RPMI7951 (cell line): ENCODE results near the gene SAP130. TPM values are rescaled to one million over a fixed set of nuclear protein-coding genes. Genes with fewer than 3 reads are reported as not detected.

Experiments used
- DNase-seq: peaks from one replicate; pipeline ENCODE4 v3.0.0-alpha.2; 2012; ENCODE audit warnings: low read depth
- total RNA-seq: library from RNA; depleted of rRNA; stranded (reverse); fragments of >200 nt; shearing (Covaris generic); gene quantifications from 2 replicates; pipeline ENCODE4 v1.2.3, GENCODE V29; 2014

Gene SAP130
- total RNA-seq, 1 experiment from 2014 or later: 19.1 TPM

DNA sequence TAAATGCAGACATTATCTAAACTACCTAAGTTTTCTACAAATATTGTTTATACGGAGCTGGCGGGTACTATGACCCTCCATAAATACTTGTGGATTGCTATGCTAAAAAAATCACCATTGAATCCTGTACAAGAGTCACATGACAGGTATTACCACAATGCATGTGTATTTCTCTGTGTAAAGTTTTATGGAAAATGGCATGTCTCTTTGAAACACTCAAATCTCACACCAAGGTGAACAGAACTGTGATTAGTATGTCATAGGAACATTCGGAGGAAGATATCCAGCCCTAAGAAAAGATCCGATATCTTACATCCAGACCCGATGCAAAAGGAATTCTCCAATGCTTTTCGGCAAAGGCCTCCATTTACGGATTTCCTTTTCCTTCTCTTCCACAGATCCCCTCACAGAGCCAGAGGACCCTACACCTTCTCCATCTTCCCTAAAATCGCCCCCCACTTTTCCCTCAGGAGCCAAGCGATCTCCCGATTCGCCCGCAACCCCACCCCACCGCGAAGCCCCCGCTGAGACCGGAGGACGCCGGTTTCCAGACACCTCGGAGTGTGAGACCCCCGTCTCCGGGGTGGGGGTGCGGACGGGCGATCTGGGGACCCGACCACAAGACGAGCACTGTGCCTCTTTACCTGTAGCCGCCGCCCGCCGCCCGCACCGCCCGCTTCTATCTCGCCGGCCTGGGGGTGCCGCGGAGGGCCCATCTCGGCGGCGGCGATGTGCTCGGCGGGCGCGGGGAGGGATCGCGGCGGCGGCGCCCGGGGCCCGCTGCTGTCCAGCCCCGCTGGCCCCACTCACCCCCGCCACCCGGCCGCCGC, 1.2 kb downstream of the SAP130 start:
- no peak for DNase-seq

DNA sequence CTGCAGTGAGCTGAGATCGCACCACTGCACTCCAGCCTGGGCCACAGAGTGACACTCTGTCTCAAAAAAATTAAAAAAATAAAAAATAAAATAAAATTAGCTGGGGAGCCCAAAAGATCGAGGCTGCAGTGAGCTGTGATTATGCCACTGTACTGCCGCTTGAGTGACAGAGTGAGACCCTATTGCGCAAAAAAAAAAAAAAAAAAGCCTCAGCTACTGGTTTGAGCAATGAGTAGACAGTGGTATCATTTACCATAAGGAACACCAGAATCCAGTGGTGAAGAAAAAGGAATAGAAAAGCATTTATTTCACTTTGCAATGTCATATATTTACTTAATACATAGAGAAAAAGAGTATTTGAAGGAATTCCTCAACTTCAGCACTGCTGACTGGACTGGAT, 3.0 kb downstream of the SAP130 start:
- no peak for DNase-seq

DNA sequence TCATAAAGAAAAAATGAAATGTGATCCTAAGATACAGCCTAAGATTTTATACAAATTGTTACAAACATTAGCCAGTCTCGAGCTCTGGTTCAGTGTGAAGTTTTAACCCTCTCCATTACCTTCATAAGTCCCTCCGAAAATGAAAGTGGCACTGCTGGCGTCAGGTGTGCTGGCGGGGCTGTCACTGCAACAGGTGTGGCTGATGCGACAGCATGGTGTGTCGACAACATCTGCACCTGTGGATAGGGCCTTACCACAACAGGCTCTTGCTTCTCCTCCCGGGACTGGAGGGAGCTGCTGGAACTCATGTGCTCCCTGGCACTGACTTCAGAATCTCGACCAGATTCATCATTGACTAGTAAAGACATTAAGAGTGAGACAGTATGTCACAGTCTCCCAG, 10.3 kb downstream of the SAP130 start:
- DNase-seq: no peak

DNA sequence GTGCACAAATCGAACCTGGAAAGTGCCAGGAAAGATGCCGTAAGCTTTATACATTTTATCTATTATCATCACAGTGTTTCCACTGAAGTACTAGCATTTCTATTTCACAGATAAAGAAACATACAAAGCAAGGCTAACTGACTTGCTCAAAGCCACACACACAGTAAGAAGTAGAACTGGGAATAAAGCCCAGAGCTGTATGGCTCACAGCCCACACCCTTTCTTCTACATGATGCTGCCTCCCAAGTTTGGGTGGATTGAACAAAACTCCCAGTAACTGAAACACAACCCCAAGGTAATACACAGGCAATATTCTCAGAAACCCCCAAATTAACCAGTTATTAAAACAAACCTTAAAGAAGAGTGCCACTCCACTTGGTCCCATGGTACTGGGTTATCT, 11.2 kb downstream of the SAP130 start:
- no peak for DNase-seq

DNA sequence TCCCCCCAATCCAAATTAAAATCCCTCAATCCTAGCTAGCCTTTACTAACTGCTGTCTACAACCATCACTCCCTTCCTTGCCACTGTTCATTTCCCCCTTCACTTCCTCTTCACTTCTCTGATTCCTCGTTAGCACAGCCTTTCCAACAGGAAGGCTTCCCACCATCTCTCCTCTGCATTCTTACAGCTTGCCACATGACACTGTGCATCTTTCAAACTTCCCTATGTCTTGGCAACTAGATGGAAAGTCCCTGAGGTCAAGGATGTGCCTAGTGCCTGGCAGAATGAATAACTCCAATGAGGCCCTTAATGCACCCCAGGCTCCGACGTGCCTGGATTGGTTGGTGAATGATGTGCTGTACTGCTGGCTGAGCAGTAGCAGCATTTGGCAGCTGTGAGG, 15.2 kb downstream of the SAP130 start:
- DNase-seq: no peak

DNA sequence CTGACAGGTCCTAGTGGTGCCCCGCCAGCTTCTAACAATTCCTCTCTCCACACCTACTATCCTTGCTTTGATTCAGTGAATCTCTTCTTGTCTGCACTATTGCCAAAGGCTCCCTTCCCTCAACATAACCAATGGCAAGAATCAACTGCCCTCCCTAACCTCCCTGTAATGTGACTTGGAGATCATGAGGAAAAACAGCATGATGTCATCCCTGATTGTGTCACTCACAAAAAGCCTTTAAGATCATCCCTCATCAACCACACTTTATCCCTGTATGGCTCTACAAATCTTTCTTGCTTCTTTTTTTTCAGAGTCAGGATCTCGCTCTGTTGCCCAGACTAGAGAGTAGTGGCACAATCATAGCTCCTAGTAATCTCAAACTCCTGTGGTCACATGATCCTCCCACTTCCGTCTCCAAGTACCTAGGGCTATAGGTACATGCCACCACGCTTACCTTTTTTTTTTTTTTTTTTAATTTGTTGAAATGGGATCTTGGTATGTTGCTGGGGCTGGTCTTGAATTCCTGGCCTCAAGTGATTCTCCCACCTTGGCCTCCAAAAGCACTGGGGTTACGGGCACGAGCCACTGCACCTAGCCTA, 19.7 kb downstream of the SAP130 start:
- DNase-seq: no peak

DNA sequence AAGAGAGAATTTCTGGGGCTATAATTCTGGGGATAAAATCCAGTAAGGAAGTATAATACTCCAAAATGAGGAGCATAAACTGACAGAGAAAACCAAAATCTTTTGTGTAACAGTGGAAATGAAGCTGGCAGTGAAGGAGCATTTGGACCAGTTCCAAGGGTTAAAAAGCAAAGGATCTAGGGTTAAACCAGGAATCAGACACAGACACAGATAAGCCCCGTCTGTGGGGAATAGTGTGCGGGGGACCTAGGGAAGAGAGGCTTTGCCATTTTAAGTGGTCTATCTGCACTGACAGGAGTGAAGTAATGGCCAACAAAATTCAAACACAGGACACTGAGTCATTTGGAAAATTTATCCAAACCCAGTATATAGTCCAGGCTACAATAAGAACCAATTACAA, 23.4 kb downstream of the SAP130 start:
- DNase-seq: no peak

DNA sequence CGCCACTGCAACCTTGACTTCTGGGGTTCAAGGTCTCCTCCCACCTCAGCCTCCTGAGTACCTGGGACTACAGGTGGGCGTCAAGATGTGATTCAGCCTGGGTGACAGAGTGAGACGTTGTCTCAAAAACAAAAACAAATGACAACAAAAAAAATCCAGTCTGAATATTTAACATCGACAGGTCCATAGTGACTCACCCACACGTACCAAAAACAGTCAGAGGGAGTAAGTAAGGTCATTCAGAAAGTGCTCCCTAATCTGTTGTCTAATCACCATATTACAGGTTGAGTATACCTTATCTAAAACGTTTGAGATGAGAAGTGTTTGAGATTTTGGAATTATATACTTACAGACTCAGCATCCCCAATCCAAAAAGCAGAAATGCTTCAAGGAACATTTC, 24.4 kb downstream of the SAP130 start:
- no peak for DNase-seq

DNA sequence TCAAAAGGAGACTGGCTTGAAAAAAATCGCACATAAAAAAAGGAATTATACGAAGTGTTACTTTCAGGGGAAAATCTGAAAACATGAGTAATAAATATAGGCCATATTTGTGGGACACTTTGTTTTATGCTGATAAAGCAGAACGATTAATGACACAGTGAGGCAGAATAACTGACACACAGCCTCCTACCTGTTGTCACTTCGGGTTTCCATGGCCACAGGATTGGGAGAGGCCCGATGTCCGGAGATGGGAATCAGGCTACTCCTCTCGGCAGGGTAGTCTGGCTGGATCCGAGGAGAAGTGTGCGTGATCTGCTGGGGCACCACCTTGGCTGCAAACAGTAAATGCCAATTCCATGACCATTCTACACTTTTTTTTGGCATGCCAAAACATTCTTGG, 31.7 kb downstream of the SAP130 start:
- no peak for DNase-seq

DNA sequence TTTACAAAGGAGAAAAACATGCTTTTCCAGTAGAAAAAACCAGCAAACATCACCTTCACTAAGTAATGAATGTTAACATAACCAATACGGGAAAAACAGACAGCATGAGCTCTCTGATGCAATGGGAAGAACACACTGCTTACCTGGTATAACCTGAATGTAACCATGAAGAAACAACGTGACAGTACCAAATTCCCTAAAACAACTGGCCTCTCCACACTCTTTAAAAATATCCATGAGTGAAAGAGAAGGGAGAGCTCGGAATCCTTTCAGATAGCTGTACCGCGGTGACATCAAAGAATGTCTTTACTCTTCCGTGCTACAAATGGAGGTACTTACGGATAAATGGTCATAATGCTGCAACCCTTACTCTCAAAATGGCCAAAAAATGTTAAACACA, 32.1 kb downstream of the SAP130 start:
- DNase-seq: no peak

DNA sequence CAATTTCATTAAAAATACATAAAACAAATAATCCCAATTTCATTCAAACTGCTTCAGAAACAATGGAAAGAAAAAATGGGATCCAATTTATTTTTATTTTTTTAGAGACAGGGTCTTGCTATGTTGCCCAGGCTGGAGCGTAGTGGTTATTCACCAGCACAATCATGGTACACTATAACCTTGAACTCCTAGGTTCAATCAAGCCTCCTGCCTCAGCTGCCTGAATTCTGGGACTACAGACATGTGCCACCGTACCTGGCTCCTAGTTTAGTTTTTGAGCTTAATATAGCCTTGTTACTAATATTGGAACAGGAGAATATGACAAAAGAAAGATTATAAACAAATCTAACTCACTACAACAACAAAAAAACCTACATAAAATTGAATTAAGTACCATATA, 34.2 kb downstream of the SAP130 start:
- DNase-seq: no peak

DNA sequence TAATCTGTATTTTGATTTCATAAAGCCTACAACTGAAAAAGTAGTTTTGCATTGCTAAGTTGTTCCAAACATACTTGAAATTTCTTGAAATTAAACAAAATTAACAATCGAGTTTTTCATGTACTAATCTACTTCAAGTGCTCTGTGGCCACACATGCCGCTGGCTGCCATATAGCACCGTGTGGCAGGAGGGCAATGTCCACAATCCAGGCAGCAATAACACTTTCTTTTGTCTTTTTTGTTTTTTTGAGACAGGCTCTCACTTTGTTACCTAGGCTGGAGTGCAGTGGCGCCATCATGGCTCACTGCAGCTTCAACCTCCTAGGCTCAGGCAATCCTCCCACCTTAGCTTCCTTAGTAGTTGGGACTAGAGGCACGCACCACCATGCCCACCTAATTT, 36.1 kb downstream of the SAP130 start:
- DNase-seq: no peak

DNA sequence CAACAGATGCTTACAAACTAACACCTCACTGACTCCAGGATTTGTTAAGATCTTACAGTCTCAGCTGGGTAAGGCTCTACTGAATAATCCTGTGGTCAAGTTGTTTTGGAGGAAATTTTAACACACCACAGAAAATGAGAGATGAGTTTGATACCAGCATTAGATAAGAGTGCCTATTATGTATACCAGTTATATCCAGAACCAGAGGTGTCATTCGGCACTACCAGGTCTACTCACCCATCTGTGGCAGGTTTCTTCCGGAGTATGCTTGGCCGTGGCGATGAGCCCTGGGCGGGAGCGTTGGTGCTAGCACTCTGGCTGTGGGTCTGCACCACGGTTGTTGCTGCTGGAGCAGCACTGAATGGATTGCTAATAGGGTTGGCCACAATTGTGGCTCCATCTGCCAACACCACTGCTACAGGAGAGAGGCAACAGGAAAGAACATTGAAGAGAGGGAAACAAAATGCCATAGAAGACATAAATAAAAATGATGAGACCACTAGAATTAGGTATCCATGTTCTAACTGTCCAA, 41.2 kb downstream of the SAP130 start:
- DNase-seq: no peak

DNA sequence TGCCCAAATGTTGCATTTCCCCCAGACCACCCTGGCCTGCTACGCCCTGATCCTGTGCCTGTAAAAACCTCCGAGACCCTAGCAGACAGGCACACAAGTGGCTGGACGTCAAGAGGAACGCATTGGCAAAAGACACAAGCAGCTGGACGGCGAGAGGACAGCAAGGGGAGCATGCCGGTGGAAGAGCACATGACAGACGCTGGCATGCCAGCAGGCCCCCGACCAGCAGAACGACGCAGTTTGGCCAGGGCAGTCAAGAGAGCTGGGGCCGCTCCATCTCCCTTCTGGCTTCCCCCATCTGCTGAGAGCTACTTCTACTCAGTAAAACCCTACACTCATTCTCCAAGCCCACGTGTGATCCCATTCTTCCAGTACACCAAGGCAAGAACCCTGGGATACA, 42.1 kb downstream of the SAP130 start:
- no peak for DNase-seq

DNA sequence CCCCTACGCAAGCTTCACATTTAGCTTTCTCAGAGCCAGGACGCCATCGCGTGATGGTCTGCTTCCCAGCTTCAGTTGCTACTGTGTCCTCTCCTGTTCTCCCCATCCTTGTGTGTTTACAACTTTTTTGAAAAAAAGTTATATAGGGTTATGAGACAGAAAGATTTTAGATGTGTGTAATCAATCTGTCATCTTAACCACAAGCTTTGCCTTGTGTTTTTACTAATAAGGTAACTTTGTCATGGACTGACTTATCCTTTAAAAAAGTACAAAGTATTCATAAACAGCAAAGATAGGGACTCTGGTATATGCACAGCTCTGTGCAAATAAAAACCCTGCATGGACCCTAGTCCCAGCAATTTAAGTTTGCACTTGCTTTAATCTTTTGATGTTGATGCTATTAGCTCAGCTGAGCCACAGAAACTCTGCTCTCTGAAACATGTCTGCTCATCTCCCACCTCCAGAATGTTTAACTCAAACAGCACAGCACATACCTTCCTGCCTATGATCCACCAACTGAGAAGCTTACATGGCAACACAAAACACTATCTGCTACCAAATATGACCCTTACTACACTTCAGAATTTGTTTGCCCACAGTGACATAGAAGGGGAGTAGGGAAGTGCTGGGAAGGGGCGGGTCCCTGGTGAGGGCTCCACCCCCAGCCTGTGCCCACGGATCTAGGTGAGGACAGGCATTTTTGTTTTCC, 42.7 kb downstream of the SAP130 start:
- no peak for DNase-seq

DNA sequence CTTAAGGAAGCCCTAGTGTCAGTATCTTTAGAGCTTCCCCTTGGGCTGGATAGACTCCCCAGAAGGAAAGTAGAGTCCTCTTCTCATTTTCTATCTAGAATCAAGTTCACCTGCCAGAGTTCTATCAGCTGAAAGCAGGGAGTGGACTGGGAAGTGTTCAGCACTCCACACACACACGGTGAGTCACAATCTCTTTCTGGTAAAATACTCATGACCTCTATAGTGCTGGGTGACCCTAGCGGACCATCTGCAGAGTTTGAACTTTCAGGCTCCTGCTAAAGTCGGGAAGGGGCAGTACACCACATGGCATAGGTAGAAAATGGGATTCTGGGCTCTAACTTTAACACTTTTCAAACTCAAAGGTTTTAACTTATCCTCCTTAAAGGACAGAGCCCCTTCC, 43.3 kb downstream of the SAP130 start:
- peak; percentile 5 for DNase-seq

DNA sequence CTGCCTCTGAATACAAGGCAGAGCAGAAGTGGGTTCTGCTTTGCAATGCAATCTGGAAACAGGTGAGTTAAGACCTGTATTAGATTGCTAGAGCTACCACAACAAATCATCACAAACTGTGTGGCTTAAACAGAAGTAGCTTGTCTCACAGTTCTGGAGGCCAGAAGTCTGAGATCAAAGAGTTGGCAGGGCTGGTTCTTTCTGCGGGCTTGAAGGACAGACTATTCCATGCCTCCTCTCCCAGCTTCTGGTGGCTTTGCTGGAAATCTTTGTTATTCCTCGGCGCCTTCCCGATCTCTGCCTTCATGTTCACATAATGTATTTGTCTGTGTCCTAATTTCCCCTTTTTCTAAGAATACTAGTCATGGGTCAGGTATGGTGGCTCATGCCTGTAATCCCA, 58.4 kb downstream of the SAP130 start:
- DNase-seq: no peak

DNA sequence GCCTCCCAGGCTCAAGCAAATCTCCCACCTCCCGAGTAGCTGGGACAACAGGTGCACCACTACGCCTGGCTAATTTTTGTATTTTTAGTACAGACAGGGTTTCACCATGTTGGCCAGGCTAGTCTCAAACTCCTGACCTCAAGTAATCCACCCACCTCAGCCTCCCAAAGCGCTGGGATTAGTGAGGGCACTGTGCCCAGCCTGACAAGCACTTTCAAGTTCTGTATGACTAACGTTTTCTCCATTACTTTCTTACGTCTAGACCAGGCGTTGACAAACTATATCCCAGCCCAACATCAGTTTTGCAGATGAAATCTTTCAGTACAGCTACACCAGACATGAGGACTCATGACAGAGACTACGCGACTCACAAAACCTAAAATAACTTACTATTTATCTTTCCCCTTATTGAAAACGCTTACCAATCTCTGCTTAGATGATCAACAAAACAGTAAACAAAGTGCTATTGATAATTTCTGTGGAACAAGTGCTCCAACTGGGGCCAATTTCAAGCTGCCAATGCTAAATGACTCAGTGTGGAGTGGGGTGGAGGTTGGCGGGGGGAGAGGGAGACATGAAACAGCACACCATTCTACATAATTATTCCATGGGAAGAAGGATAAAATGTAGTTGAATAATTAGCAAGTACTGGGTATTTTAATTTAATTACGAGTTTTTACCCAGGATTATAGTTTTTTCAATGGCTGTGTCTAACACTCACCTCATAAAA, 59.1 kb downstream of the SAP130 start:
- DNase-seq: no peak

DNA sequence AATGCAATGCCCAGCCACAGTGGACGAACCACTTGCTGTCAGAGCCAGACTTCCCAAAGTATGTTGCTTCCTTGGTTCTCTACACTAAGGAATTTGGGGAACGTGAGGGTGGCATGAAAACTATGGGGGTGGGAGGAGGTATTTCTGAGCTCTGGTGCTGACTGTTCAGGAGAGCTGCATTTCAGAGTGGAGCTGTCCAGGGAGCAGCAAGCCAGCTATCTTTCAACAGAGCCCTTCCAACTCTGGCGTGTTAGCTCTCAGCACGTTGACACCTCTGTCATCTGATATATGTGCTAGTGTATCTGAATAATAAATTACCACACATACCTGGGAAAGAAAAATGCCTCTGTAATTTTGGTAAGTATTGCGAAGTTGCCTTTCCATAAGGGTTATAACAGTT, 66.1 kb downstream of the SAP130 start:
- DNase-seq: no peak

DNA sequence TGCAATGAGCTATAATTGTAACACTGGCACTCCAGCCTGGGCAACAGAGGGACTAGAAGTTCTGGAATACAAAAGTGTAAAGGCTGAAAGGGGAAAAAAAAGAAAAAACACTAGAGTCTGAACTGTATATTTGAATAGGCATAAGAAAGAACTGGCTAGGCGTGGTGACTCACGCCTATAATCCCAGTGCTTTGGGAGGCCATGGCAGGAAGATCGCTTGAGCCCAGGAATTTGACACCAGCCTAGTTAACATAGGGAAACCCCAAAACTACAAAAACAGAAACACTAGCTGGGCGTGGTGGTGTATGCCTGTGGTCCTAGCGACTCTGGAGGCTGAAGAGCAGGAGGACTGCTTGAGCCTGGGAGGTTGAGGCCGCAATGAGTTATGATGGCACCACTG, 70.6 kb downstream of the SAP130 start:
- DNase-seq: peak; percentile 4

DNA sequence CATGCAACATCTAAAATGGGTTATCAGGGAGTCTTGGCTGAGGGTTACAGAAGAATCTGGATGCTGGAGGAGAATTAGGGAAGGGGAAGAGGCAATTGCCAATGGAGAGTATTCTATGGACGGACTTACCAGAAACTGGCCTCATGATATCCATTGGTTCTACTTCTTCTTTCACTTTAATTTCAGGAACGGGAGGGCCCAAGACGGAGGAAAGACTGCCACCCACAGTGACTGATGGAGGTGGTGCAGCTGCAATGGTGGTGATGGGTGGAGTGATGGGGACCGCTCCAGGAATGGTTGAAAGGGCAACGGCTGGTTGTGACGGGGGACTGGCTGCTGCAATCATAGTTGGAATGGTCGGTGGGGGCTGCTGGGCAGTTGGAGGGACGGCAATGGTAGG, 73.0 kb downstream of the SAP130 start:
- no peak for DNase-seq

DNA sequence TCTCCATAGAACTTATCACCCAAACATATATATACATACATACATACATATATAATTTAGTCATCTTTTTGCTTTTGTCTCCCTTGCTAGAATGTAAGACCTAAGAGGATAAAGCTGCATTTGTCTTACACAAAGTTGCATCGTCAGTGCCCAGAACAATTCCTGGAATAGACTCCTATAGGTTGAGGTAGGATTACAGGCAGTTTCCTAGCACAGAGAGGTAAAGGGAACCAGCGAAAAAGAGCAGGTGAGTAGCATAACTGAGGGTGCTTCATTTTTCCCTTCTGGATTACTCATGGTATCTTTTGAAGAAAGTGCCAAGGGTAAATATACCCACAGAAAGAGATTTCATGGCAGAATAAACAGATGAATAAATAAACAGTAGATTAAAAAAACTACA, 74.0 kb downstream of the SAP130 start:
- DNase-seq: no peak
